HG02840 (cell line): ENCODE data around the gene PSD4.

Experiments
- ATAC-seq: cut with Tn5 transposase; IDR thresholded peaks from one replicate; pipeline ENCODE4 v1.9.1; 2021; ENCODE audit warnings: mild to moderate bottlenecking, moderate library complexity, moderate number of reproducible peaks; ENCODE audit not compliant: unreplicated experiment, low FRiP score

PSD4 gene

GRCh38 chr2:113219092-113219441 lies 45.3 kb downstream of the PSD4 start:
- no peak for ATAC-seq

DNA sequence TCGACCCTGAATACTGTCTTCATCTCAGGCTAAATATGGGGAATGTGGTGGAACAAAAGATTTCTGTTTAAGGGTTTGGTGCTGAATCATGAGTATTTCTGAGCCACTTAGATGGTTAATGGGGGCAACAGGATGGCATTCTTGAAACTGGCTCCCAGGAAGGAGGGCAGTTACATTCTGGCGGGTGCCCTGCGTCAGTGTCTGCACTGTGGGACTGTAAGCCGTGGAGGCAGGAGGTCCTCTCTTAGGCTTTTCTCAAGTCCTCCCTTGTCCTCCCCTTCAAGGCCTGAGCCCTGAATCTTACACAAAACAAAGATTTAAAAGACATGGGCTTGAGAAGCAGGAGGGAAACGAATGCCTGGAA lies 45.7 kb downstream of the PSD4 start:
- ATAC-seq, result no peak

DNA sequence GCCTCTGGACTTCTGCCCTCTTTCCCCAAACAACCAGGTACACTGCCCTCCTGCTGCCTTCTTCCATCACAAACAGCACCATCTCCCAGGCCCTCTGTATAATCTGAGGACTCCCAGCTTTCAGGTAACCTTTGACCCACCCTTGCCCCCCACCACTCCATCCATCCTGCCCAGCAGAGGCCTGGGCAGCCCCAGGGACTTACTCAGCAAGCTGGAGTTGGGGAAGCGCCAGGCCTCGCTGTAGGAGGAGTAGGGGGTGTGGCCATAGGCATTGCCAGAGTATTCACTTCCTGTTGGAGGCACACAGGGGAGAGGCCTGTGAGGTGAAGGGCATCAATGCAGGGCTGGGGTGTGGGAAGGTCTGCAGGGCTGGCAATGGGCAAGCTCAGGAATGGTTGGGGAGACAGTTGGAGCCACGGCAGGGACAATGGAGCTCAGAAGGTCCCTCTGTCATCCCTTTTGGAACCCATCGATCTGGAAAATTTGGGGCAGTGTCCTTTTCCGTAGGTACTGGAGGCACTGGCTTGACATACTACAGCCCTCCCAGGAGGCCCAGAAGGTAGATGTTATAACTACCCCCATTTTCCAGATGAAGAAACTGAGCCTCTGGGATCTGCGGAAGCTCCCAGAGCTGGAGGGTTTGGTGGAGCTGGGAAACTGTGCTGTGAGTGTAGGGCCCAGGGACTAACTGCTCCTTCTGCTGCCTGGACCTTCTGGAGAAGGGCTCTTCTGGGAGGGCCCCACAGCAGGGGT lies 46.3 kb downstream of the PSD4 start:
- no peak for ATAC-seq

GRCh38 chr2:113220970-113221708 lies 47.4 kb downstream of the PSD4 start:
- no peak for ATAC-seq

GRCh38 chr2:113221846-113222245 lies 48.1 kb downstream of the PSD4 start:
- ATAC-seq, result no peak

DNA sequence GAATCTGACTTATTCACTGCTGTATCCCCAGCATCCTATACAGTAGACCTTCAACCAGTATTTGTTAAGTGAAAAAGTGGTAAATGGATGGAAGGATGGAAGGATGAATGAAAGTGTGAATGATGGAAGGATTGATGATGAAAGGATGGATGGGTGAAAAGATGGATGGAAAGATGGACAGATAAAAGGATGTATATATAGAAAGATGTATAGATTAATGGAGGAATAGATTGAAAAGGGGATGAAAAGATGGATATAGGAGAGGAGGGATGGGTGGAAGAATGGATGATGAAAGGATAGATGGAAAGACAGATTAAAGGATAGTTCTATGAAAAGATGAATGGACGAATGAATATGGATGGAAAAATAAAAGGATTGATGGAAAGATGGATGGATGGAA lies 50.0 kb downstream of the PSD4 start:
- no peak for ATAC-seq

- ATAC-seq, result no peak
Observed at GRCh38 chr2:113224647-113225236, 51.0 kb downstream of the PSD4 start.

DNA sequence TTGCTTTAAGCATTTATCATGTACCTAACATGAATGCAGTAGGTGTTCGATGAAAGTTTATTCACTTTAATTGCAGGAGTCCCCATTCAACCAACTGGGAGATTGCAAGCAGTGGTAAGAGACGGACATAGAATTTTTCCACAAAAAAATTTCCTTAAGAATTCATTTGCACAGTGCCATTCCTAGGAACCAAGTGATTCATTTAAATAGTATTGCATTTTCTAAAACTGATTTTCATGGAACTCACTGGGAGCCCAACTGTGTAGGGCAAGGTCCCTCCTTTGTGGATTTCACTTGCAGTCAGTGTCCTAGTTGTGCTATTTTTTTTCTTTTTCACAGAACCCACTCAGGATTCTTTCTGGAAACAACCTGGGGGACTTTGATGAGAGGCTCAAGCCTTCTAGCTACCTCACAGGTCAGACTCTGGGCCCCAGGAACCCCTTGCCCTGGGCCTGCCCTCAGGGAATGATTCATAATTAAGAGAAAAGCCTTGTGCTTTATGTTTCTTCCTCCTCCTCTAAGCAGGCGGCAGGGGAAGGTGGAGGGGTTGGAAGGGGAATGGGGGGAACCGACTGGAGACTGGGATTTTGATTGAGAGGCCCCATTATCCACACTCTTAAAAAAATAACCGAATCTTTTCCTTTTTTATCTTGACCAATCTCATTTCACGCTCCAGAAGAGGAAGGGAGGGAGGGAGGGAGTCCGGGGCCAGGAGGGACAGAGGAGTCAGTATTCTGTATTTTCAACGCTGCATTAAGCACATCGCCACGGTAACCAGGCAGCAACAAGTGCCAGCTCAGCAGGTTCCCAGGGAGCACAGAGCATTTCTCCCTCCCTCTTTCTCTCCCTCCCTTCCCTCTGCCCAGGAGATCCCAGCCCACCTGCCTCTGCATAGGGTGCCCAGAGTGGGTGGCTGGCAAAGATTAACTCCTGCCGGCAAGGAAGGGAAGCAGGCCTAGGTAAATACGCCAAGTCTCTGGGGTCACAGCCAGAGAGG lies 51.8 kb downstream of the PSD4 start:
- no peak for ATAC-seq

- no peak for ATAC-seq
Observed at GRCh38 chr2:113226462-113226861, 52.7 kb downstream of the PSD4 start.

- ATAC-seq, result no peak
Observed at GRCh38 chr2:113227290-113227689, 53.5 kb downstream of the PSD4 start.

GRCh38 chr2:113227698-113228097 lies 53.9 kb downstream of the PSD4 start:
- no peak for ATAC-seq

GRCh38 chr2:113228351-113228750 lies 54.6 kb downstream of the PSD4 start:
- ATAC-seq, result no peak

- ATAC-seq, result no peak
Observed at GRCh38 chr2:113228991-113229716, 55.4 kb downstream of the PSD4 start.

DNA sequence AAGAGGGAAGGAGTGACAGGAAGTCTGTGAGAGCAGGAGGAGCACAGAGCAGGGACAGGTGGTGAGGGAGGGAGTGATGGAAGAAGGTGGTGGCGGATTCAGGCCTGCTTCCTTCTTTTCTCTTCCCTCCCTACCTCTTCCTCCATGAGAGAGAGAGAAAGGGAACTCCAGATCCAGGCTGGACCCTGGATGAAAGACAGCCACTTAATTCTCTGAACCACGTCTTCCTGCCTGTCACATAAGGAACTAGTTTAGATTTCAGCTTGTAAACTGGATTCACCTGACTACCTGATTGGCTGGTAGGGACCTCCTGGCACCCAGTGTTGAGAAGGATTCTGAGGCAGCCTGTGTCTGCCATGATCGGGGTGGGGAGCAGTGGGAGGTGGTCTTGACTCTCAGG lies 56.0 kb downstream of the PSD4 start:
- ATAC-seq, result no peak

DNA sequence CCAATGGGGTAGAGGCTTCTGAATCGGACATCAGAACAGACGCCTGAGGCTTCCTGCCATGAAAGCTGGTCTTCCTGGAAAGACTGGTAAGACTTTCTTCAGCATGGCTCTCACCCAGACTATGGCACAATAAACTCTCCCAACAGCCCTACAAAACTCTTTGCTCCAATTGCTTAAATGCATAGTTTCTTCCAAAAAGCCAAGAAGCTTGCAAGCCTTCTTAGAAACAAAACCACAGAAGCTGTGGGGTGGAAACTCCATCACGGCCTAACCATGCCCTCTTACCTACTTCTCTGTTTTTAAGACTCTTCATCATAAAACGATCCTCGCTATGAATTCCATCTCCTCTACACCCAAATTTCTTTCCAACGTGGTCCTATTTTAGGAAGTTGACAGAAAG lies 56.8 kb downstream of the PSD4 start:
- no peak for ATAC-seq

GRCh38 chr2:113231064-113231463 lies 57.3 kb downstream of the PSD4 start:
- ATAC-seq, result no peak

GRCh38 chr2:113232123-113232522 lies 58.4 kb downstream of the PSD4 start:
- ATAC-seq, result no peak

DNA sequence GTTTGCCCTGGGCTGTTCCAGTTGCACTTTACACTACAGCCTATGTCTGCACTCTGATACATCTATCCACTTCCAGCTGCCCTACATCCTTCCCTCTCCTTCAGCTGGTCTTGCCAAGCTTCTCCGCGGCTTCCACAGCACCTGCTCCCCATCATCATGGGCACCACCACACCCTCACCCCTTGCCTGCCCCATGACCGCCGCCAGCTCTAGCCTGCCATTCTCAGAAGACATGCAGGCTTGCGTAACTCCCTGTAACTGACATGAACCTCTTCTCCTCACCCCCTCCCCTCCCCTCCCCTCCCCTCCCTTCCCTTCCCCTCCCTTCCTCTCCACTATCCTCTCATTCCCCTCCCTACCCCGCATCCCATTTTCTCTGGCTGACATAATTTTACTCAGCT lies 59.0 kb downstream of the PSD4 start:
- no peak for ATAC-seq

DNA sequence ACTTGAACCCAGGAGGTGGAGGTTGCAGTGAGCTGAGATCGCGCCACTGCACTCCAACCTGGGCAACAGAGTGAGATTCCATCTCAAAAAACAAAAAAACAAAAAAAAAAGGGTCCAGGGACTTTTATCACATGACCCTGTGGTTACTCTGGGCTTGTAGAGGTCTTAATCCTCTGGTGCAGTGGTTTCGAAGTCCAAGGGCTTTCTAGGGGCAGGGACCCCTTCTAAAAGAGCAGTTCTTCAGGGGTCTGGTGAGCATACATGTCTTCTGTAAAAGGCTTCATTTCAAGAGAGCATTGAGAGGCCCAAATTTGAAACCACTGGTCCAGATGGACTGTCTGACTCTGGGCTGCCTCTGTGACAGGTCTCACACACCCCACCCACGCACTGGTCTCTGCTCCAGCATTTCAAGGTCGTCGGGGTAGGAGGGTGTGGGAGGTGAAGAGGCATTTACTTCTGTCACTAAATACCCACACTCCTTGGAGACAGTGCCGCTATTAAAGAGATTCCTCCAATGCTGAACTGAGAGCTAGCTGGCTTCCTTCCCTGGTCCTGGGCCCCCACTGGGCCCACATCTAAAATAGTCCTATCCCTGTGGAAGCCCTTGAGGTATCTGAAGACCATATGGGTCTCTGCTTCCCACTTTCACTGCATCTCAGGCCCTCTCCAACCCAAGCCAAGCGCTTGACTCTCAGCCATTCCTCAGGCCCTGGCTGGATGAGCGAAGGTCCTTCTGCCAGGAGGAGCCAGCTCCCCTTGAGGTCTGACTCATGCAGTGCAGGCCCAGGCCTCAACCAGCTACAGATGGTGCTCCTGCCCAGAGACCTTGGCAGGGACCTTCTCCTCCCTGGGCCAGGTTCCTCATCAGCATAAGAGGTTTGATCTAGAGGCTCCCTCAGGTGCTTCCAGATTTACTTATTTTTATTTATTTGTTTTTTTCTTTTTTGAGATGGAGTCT lies 60.1 kb downstream of the PSD4 start:
- ATAC-seq, result no peak
